ENCODE measurements around the gene TSTD1. TPM values are rescaled to one million over a fixed set of nuclear protein-coding genes. Genes with fewer than 3 reads are reported as not detected.
"Not testable (repeated sequence)": the region's sequence is repeated elsewhere in the genome, so short reads cannot be mapped to it uniquely, and the experiment has no call there.

The TSTD1 gene
- total RNA-seq, 2 donors from 2014 or later: 49.4 to 90.8 TPM

GRCh38 chr1:160997323-160998038, 41.3 kb downstream of the TSTD1 start:
- H3K27ac ChIP-seq: peak overlapping the region in 3 of 4 donors; percentile 22 to 67 (median 42)
- H3K36me3 ChIP-seq (replicated peaks in 1 of 2; ENCODE audit: insufficient read depth in 1 of 2, low read depth in 2 of 2): peaks cover 15 to 19% of the 10 kb centered on the region in 2 donors
- WGBS, 2 donors: 92 to 93% methylated on average over 1 of the region's 1 CpG
- peak; percentile 18 to 75 (median 65) for TF ChIP-seq CTCF (IDR thresholded peaks at IDR 0.05)
- TF ChIP-seq POLR2A (IDR thresholded peaks at IDR 0.05): no peak
- peaks cover 8% of the 10 kb centered on the region for H3K4me1 ChIP-seq
- ATAC-seq: peak; percentile 90
- no peaks in the 10 kb centered on the region for H3K9me3 ChIP-seq
- peak; percentile 68 to 81 (median 72) for DNase-seq
- H3K27me3 ChIP-seq: no peaks in the 10 kb centered on the region
- intact Hi-C loops (cut with DNase I): loop anchor here (10.0 kb wide), 1 partner anchor 97 kb away; the partner anchor contains the start of gene KLHDC9
- no peak overlapping the region for H3K4me3 ChIP-seq

GRCh38 chr1:160996178-160996577, 42.6 kb downstream of the TSTD1 start:
- no peak for TF ChIP-seq POLR2A (IDR thresholded peaks at IDR 0.05)
- TF ChIP-seq CTCF (IDR thresholded peaks at IDR 0.05): no peak
- intact Hi-C loops (cut with DNase I): loop anchor here (10.0 kb wide), 1 partner anchor 99 kb away; the partner anchor contains the start of gene KLHDC9
- Histone ChIP-seq H3K36me3 (replicated peaks in 1 of 2; ENCODE audit: insufficient read depth in 1 of 2, low read depth in 2 of 2) (peaks cover 14 to 19% of the 10 kb centered on the region in 2 donors), H3K9me3 (no peaks in the 10 kb centered on the region), H3K4me1 (peaks cover 8% of the 10 kb centered on the region), H3K27ac (no peak overlapping the region), H3K27me3 (no peaks in the 10 kb centered on the region), H3K4me3 (no peak overlapping the region)
- 80 to 97% methylated on average over 3 of the region's 3 CpGs for WGBS, 2 donors
- DNase-seq (no peak), ATAC-seq (no peak)

- no peak overlapping the region for H3K4me3 ChIP-seq
- 78 to 80% methylated on average over 14 of the region's 14 CpGs for WGBS, 2 donors
- intact Hi-C loops (cut with DNase I): loop anchor here (10.0 kb wide), 1 partner anchor 101 kb away; the partner anchor contains the start of gene KLHDC9
- peaks cover 0 to 2% of the 10 kb centered on the region in 2 donors for H3K36me3 ChIP-seq (replicated peaks in 1 of 2; ENCODE audit: insufficient read depth in 1 of 2, low read depth in 2 of 2)
- ATAC-seq: peak; percentile 20
- no peak overlapping the region for H3K27ac ChIP-seq
- H3K4me1 ChIP-seq: peaks cover 15% of the 10 kb centered on the region
- H3K9me3 ChIP-seq: no peaks in the 10 kb centered on the region
- no peaks in the 10 kb centered on the region for H3K27me3 ChIP-seq
- TF ChIP-seq CTCF (IDR thresholded peaks at IDR 0.05) (peak in 4 of 7 experiments; percentile 17 to 40 (median 36)), POLR2A (IDR thresholded peaks at IDR 0.05) (no peak)
- peak in 1 of 4 donors; percentile 20 for DNase-seq
Measured at GRCh38 chr1:160993544-160994193, 45.1 kb downstream of the TSTD1 start.

GRCh38 chr1:160992036-160992435, 46.7 kb downstream of the TSTD1 start:
- H3K9me3 ChIP-seq; H3K4me1 ChIP-seq; H3K36me3 ChIP-seq (replicated peaks in 1 of 2; ENCODE audit: insufficient read depth in 1 of 2, low read depth in 2 of 2); DNase-seq; H3K4me3 ChIP-seq; ATAC-seq; H3K27me3 ChIP-seq; H3K27ac ChIP-seq: not testable (repeated sequence)
- 88 to 93% methylated on average over 4 of the region's 4 CpGs for whole genome bisulfite sequencing, 2 donors
- intact Hi-C loops (cut with DNase I): loop anchor here (10.0 kb wide), 1 partner anchor 103 kb away; the partner anchor contains the start of gene KLHDC9

Small RNAs within 50 kb of the gene (small RNA-seq; reads per million reads assigned to genes)
- gene AL591806.2: not detected

Other genes starting within 250 kb of the TSTD1 start
- gene LY9, start 242.8 kb downstream of the TSTD1 start, total RNA-seq: 1 to 10 TPM in 1 of 2 donors, under 1 TPM in 1; 0.33 to 1.6 TPM
- 1 to 10 TPM in 1 of 2 donors, under 1 TPM in 1; 0.33 to 1.8 TPM for gene CD244, start 176.1 kb downstream of the TSTD1 start, total RNA-seq
- 1 to 10 TPM; 5.9 to 8.6 TPM for gene ITLN1, start 153.8 kb downstream of the TSTD1 start, total RNA-seq
- not detected for gene ITLN2, start 84.2 kb downstream of the TSTD1 start, total RNA-seq
- gene F11R, start 17.8 kb downstream of the TSTD1 start, total RNA-seq: 10 to 100 TPM; 40.2 to 41.5 TPM
- gene USF1, start 7.0 kb upstream of the TSTD1 start, total RNA-seq: 10 to 100 TPM; 32.7 to 46.5 TPM
- gene ARHGAP30, start 30.9 kb upstream of the TSTD1 start, total RNA-seq: 1 to 10 TPM; 3.1 to 4.9 TPM
- gene NECTIN4, start 50.6 kb upstream of the TSTD1 start, total RNA-seq: 1 to 10 TPM; 3.0 to 4.2 TPM
- 10 to 100 TPM; 13.5 to 22.7 TPM for gene KLHDC9, start 59.4 kb upstream of the TSTD1 start, total RNA-seq
- 10 to 100 TPM; 29.6 to 54.7 TPM for gene PFDN2, start 79.1 kb upstream of the TSTD1 start, total RNA-seq
- 10 to 100 TPM; 22.8 to 38.6 TPM for gene NIT1, start 79.1 kb upstream of the TSTD1 start, total RNA-seq
- gene DEDD, start 93.7 kb upstream of the TSTD1 start, total RNA-seq: 10 to 100 TPM; 12.9 to 15.8 TPM
- 10 to 100 TPM; 33.6 to 48.8 TPM for gene UFC1, start 115.0 kb upstream of the TSTD1 start, total RNA-seq
- 10 to 100 TPM; 17.8 to 21.0 TPM for gene USP21, start 120.5 kb upstream of the TSTD1 start, total RNA-seq
- 10 to 100 TPM; 16.2 to 18.9 TPM for gene PPOX, start 127.5 kb upstream of the TSTD1 start, total RNA-seq
- gene B4GALT3, start 138.5 kb upstream of the TSTD1 start, total RNA-seq: 10 to 100 TPM; 20.2 to 29.3 TPM
- gene ADAMTS4, start 160.1 kb upstream of the TSTD1 start, total RNA-seq: 1 to 10 TPM; 6.7 to 7.9 TPM
- gene NDUFS2, start 163.4 kb upstream of the TSTD1 start, total RNA-seq: 10 to 100 TPM; 46.4 to 67.2 TPM
- gene FCER1G, start 176.3 kb upstream of the TSTD1 start, total RNA-seq: 10 to 100 TPM; 27.0 to 42.0 TPM
- gene APOA2, start 184.7 kb upstream of the TSTD1 start, total RNA-seq: not detected
- gene TOMM40L, start 187.1 kb upstream of the TSTD1 start, total RNA-seq: 1 to 10 TPM; 1.8 to 8.9 TPM
- not detected for gene NR1I3, start 199.2 kb upstream of the TSTD1 start, total RNA-seq
- gene PCP4L1, start 219.8 kb upstream of the TSTD1 start, total RNA-seq: not detected

Measured in body of pancreas (tissue), 4 donors.